Measurements from ENCODE around the gene TSSC4. TPM values are rescaled to one million over a fixed set of nuclear protein-coding genes. Genes with fewer than 3 reads are reported as not detected.

TSSC4 gene
- total and polyA plus RNA-seq, 7 donors = 43.7 to 60.1 (median 49.6) TPM

DNA sequence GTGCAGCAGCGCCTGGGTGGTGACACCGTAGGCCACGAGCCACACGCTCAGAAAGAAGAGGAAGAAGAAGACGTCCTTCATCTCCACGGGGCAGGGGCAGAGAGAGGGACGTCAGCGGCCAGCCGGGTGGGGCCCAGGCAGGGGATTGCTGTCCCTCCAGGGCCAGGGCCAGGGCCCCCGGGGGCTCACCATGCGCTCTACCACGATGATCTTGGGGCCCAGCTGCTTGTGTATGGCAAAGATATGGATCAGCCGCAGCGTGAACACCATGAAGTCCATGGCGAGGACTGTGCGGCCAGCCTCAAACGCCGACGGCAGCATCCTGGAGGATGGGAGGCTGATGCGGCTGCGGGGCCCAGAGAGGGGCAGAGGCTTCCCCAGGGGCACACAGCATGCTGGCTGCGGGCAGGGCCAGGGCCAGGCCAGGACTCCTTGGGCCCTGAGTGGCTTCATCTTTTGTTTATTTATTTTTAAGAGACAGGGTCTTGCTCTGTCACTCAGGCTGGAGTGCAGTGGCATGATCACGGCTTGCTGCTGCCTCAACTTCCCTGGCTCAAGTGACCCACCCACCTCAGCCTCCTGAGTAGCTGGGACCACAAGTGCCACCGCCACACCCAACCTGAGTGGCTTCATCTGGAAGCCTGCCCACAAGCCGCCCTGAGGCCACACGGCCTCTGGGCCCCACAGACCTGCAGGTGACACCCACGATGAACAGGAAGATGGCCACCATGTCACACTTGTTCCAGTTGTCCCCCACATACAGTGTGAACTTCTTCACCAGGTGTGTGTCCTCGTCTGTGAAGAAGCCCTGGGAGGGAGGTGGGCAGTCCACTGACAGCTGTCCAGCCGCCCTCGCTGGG, 11.1 kb downstream of the TSSC4 start:
- no peak for DNase-seq
- TF ChIP-seq POLR2AphosphoS5 (IDR thresholded peaks at IDR 0.05) (no peak), POLR2A (IDR thresholded peaks at IDR 0.05) (no peak), CTCF (IDR thresholded peaks at IDR 0.05) (no peak), EP300 (IDR thresholded peaks at IDR 0.05) (no peak)
- Histone ChIP-seq H3K4me3 (no peak overlapping the region), H3K36me3 (no peaks in the 10 kb centered on the region), H3K27ac (no peak overlapping the region), H3K4me1 (peaks cover 0 to 6% (median 0%) of the 10 kb centered on the region in 4 donors), H3K27me3 (no peaks in the 10 kb centered on the region), H3K9me3 (no peaks in the 10 kb centered on the region)
- intact Hi-C loops (cut with DNase I) = no loop called here
- WGBS, 2 donors = 82 to 83% methylated on average over 30 of the region's 30 CpGs

DNA sequence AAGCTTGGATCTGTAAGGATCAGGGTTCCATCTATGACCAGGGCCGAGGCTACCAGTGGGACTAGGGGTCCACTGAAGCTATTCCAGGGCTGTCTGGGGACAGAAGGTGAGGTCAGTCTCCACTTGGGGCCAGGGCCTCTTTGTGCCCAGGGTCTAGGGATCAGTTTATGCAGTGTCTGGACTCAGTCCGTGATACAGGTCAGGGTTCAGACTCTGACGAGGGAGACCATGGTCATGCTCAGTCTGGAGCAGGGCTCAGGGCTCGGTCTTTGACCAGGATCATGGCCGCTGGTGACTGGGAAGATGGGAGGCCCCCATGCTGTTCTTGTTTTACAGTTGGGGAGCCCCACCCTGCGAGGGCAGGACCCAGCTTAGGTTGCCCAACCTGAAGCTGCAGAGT, 11.8 kb downstream of the TSSC4 start:
- H3K36me3 ChIP-seq = no peaks in the 10 kb centered on the region
- no peak overlapping the region for H3K4me3 ChIP-seq
- DNase-seq = no peak
- no peaks in the 10 kb centered on the region for H3K9me3 ChIP-seq
- intact Hi-C loops (cut with DNase I) = no loop called here
- no peaks in the 10 kb centered on the region for H3K27me3 ChIP-seq
- no peak overlapping the region for H3K27ac ChIP-seq
- no peak for TF ChIP-seq POLR2AphosphoS5 (IDR thresholded peaks at IDR 0.05)
- WGBS, 2 donors = 87 to 89% methylated on average over 6 of the region's 6 CpGs
- H3K4me1 ChIP-seq = peaks cover 0 to 6% (median 0%) of the 10 kb centered on the region in 4 donors

DNA sequence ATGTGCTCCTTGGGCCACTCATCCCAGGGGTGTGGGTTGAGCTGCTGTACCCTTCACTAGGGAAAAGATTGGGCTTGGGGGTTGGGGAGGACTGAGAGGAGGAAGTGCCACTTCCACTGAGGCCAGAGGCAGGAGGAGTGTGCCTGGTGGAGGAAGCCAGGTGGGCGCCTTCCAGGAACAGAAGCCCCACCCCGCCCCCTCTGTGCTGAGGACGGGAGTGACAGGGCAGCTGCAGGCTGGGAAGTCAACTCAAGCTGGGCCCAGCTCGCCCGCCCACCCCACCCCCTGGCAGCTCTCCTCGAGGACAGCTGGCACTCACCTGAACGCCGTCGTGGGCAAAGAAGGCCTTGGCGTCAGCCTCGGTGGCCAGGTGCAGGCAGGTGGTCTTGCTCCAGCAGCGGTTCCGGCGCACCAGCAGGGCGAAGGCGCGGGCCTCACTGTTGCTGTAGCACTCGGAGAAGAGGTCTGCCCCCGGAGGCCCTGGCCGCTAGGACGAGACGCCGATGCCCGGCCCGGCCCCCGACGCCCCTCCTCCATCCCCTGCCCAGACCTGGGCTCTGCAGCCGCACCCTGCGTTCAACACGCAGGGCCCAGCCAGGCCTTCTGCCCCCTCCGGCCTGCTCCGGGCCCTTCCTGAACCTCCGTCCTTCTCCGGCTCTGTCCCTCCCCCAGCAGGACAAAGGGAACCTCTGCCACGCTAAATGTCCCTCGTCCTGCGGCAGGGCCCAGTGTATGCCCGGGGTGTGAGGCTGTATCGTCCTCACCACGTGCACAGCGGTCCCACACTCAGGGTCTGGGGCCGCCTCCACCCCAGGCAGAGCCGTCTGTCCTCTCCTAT, 13.4 kb downstream of the TSSC4 start:
- 88 to 89% methylated on average over 43 of the region's 43 CpGs for WGBS, 2 donors

GRCh38 chr11:2414616-2415015, 14.1 kb downstream of the TSSC4 start:
- 90 to 93% methylated on average over 35 of the region's 35 CpGs for WGBS, 2 donors
- intact Hi-C loops (cut with DNase I) = no loop called here
- TF ChIP-seq POLR2A (IDR thresholded peaks at IDR 0.05) (no peak), EP300 (IDR thresholded peaks at IDR 0.05) (no peak), CTCF (IDR thresholded peaks at IDR 0.05) (no peak), POLR2AphosphoS5 (IDR thresholded peaks at IDR 0.05) (no peak)

More for the DNA sequence above, 13.4 kb downstream of the TSSC4 start:
- Histone ChIP-seq H3K4me1 (peaks cover 0 to 1% (median 0%) of the 10 kb centered on the region in 4 donors), H3K27me3 (no peaks in the 10 kb centered on the region), H3K4me3 (no peak overlapping the region), H3K9me3 (no peaks in the 10 kb centered on the region), H3K27ac (no peak overlapping the region), H3K36me3 (no peaks in the 10 kb centered on the region)
- DNase-seq = no peak
- intact Hi-C loops (cut with DNase I) = no loop called here
- no peak for TF ChIP-seq CTCF (IDR thresholded peaks at IDR 0.05)
- no peak for TF ChIP-seq EP300 (IDR thresholded peaks at IDR 0.05)
- TF ChIP-seq POLR2AphosphoS5 (IDR thresholded peaks at IDR 0.05) = no peak
- TF ChIP-seq POLR2A (IDR thresholded peaks at IDR 0.05) = no peak

DNA sequence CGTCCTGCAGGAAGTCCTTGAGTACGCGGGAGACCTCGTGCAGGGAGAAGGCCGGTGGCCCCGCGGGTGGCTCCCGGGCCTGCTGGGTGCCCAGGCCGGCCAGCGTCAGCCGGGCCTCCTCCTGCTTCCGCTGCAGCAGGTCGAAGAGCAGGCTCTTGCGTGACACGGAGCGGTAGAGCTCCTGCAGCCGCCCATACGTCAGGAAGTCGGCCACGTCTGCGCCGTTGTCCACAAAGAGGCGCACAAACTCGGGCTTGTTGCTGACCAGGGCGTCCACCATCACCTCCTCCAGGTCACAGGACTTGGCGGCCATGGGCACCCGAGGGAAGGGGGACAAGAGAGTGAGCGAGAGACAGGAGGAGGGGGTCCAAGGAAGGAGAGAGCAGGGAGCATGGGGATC, 14.6 kb downstream of the TSSC4 start:
- H3K27me3 ChIP-seq = no peaks in the 10 kb centered on the region
- H3K4me3 ChIP-seq = no peak overlapping the region
- DNase-seq = no peak
- intact Hi-C loops (cut with DNase I) = no loop called here
- TF ChIP-seq EP300 (IDR thresholded peaks at IDR 0.05) (no peak), CTCF (IDR thresholded peaks at IDR 0.05) (no peak), POLR2A (IDR thresholded peaks at IDR 0.05) (no peak), POLR2AphosphoS5 (IDR thresholded peaks at IDR 0.05) (no peak)
- H3K27ac ChIP-seq = no peak overlapping the region
- no peaks in the 10 kb centered on the region for H3K9me3 ChIP-seq
- H3K4me1 ChIP-seq = peaks cover 0 to 10% (median 5%) of the 10 kb centered on the region in 4 donors
- no peaks in the 10 kb centered on the region for H3K36me3 ChIP-seq
- 90 to 91% methylated on average over 28 of the region's 28 CpGs for WGBS, 2 donors

More at GRCh38 chr11:2414616-2415015, 14.1 kb downstream of the TSSC4 start:
- H3K4me3 ChIP-seq = no peak overlapping the region
- no peaks in the 10 kb centered on the region for H3K9me3 ChIP-seq
- no peaks in the 10 kb centered on the region for H3K27me3 ChIP-seq
- peaks cover 0 to 4% (median 0%) of the 10 kb centered on the region in 4 donors for H3K4me1 ChIP-seq
- DNase-seq = no peak
- H3K36me3 ChIP-seq = no peaks in the 10 kb centered on the region
- no peak overlapping the region for H3K27ac ChIP-seq
